ENCODE measurements around the gene GPR108.

The GPR108 gene

DNA sequence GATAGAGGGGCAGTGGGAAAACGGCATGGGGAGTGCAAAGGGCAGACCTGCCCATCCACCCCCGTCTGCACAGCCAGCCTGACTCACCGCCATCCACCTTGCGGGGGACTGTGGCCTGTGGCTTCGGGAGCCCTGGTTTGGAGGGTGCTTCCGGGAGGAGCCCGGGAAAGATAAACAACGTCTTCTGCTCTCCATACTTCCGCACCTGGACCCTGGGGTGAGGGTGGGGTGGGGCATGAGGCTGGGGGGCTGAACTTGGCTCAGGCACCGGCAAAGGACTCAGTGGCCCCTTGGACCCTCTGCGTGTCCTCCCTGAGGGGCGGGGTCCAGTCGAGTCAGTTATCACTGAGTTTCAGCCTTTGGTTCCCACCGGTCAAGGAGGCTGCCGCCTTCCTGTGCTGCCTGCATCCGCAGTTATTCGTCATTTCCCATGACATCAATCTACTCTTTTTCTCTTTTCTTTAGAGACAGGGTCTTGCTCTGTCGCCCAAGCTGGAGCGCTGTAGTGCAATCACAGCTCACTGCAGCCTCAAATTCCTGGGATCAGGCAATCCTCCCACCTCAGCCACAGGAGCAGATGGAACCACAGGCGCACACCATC lies 3.2 kb downstream of the GPR108 start:
- TF ChIP-seq, protein P1, sequence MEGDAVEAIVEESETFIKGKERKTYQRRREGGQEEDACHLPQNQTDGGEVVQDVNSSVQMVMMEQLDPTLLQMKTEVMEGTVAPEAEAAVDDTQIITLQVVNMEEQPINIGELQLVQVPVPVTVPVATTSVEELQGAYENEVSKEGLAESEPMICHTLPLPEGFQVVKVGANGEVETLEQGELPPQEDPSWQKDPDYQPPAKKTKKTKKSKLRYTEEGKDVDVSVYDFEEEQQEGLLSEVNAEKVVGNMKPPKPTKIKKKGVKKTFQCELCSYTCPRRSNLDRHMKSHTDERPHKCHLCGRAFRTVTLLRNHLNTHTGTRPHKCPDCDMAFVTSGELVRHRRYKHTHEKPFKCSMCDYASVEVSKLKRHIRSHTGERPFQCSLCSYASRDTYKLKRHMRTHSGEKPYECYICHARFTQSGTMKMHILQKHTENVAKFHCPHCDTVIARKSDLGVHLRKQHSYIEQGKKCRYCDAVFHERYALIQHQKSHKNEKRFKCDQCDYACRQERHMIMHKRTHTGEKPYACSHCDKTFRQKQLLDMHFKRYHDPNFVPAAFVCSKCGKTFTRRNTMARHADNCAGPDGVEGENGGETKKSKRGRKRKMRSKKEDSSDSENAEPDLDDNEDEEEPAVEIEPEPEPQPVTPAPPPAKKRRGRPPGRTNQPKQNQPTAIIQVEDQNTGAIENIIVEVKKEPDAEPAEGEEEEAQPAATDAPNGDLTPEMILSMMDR (conservative IDR thresholded peaks at IDR 0.05; ENCODE audit: low read depth, low read length), result no peak
- DNase-seq (ENCODE audit: low read depth), result no peak
- H3K4me3 ChIP-seq (ENCODE audit: low read depth, low read length), result no peak overlapping the region

DNA sequence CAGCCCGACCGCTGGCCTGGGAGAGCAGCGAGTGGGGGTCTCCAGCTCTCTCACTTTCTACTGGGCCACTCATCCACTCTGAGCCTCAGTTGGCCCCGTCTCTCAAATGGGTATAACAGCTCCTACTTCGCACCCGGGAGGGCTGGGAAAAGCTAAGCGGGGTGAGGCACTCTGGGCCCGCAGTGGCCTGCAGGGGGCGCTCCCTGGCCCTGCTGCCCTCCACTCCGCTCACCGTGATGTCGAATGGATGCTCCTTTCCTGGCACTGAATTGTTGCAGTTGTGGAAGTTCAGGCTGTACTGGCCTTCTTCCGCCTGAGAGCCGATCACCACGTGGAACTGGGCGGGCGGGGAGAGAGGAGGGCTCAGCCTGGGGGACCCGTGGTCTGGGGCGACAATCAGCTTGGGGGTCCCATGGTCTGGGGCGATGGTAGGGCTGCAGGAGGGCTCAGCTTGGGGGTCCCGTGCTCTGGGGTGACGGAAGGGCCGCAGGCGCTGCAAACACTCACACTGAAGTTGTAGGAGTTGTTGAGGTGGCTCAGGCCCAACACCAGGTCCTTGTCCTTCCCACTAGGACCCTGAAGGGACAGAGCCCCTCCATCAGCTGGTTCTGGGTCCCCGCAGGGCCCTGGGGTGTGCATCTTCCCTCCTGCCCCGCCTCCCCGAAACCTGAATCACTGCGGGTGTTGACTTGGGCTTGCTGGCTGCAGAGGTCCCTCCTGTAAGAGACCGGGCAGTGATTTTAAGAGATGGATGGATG lies 3.9 kb downstream of the GPR108 start:
- no peak overlapping the region for H3K4me3 ChIP-seq (ENCODE audit: low read depth, low read length)
- no peak for DNase-seq (ENCODE audit: low read depth)
- TF ChIP-seq, protein P1 (conservative IDR thresholded peaks at IDR 0.05; ENCODE audit: low read depth, low read length), result peak; percentile 35

DNA sequence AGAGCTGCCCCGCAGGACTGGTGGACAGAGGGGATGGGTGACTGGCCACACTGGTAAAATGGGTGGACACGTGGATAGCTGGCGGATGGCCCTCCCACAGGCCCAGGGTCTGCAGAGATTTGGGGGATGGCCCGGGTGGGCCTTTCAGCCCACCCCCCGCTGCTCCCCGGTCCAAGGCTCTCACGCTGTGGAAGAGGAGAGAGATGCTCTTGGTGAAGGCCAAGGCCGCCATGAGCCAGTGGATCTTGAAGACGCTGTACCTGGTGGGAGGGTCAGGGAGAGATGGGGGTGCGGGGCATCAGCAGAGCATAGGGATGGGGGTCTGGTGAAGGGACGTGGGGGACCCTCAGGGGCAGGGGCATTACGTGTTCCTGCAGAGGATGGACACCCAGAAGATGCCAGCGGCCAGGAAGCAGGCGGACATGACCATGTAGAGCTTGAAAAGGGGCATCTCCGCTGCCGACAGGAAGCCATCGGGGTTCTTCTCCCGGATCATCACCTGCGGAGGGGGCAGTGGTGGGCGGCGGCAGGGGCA lies 4.5 kb downstream of the GPR108 start:
- TF ChIP-seq, protein P1 (conservative IDR thresholded peaks at IDR 0.05; ENCODE audit: low read depth, low read length), result no peak
- no peak overlapping the region for H3K4me3 ChIP-seq (ENCODE audit: low read depth, low read length)
- no peak for DNase-seq (ENCODE audit: low read depth)

DNA sequence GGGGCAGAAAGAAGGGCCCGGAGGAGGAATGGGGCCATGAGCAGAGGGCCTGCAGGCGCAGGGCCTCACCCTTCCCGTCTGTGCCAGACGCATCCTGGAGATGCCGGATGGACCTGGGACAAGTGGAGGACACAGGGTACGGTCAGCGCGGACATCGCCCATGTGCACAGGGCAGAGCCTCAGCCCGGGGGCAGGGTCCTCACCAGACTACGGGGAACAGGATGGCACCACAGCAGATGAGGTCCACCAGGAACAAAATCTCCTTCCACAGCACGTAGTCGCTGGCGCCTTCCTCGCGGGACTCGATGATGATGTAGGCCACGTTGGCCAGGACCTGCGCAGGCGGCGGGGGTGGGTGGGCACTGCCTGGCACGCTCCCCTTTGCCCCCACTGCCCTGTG lies 5.6 kb downstream of the GPR108 start:
- H3K4me3 ChIP-seq (ENCODE audit: low read depth, low read length), result no peak overlapping the region
- TF ChIP-seq, protein P1 (conservative IDR thresholded peaks at IDR 0.05; ENCODE audit: low read depth, low read length), result no peak
- no peak for DNase-seq (ENCODE audit: low read depth)

DNA sequence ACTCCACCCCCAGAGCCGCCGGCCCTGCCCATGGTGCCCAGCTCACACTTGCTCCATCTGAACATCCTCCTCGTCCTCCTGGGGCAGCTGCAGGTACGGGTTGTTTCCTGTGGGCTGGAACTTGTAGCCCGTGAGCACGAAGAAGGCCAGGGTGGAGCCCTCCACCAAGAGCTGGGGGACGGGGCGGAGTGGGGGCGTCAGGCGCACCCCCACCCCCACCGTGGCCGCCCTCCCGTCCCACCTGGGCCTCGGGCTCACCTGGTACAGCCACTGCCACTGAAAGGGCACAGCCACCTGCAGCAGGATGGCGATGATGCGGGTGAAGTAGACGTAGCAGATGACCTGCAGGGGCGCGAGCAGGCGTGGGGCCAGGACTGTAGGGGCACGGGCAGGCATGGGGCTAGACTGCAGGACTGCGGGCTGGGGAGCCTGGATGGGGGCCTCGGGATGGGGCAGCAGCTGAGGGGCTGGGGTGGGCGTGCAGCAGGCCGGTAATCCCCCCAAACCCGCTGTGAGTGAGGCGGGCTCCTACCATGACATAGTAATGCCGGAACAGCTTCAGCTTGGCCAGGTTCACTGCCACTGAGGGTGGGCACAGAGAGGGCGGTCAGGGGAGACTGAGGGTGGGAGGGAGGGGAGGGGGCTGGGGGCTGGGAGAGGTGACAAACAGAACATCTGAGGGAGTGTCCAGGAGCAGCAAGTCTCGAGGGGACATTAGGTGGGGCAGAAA lies 6.3 kb downstream of the GPR108 start:
- no peak for DNase-seq (ENCODE audit: low read depth)
- TF ChIP-seq, protein P1 (conservative IDR thresholded peaks at IDR 0.05; ENCODE audit: low read depth, low read length), result no peak
- no peak overlapping the region for H3K4me3 ChIP-seq (ENCODE audit: low read depth, low read length)

DNA sequence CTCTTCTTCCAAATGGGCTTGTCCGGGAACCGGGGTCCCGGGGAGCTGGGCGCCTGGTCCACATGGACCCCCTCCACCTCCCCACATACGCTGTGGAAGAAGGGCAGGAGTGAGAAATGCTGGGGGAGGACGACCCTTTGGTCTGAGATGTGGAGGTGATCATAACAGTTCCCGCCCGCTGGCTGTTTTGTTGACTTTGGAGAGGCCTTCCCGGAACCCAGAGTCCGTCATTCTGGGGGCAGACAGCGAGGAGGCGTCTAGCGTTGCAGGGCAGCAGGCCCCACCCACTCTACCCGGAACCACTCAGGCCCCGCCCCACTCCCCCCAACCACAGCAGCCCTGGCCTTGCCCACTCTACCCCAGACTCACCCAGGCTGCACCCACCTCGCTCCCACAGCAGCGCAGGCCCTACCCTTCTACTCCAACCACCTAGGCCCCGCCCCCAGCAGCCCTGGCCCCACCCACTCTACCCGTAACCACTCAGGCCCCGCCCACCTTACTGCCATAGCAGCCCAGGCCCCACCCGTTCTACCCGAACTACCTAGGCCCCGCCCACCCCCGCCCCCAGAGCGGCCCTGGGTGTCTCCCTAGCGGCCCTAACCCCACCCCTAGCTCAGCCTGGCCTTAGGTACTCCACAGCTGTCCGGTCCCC lies 7.1 kb downstream of the GPR108 start:
- peak; percentile 48 for DNase-seq (ENCODE audit: low read depth)
- peak overlapping the region; percentile 24 for H3K4me3 ChIP-seq (ENCODE audit: low read depth, low read length)
- TF ChIP-seq, protein P1 (conservative IDR thresholded peaks at IDR 0.05; ENCODE audit: low read depth, low read length), result no peak

Measured in choroid plexus epithelial cell (primary cell).